SW480 (cell line): ENCODE data around the gene SUMO2.
"Not testable (repeated sequence)": the region's sequence is repeated elsewhere in the genome, so short reads cannot be mapped to it uniquely, and the experiment has no call there.

Source experiments
- DNase-seq: peaks from one replicate; pipeline ENCODE4 v3.0.0-alpha.2; 2016; ENCODE audit warnings: low spot score

Gene SUMO2

DNA sequence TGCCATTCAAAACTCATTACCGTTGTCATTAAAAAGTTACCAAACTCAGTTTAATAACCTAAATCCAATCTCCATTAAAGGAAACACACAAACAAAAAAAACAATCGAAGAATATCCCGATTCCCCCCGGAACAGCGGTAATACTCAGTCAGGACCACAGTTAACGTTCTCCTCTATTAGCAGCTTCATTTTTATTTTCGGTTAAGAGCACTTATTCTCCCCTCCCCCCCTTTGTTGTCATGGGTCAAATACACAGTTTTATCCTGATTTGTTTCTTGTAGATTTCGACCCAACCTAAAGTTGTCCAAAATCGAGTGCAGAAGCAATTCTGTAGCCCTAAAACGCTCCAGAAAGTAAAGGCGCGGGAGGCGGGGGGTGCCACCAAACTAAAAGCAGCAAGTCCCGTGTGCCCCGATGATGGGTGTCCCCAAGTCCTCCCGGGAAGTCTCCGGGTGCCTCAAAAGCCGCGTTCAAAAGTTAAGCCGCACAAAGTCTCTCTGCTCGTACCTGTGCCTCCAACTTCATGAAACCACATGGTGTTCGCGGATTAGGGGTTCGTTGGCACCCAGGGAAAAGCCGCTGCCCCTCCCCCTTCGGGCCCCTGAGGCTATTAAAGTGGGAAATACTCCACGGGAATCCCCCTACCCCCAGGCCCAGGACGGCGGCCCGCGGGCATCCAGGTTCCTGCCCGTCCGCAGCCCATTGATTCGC lies 996 bp downstream of the SUMO2 start:
- peak; percentile 22 for DNase-seq

DNA sequence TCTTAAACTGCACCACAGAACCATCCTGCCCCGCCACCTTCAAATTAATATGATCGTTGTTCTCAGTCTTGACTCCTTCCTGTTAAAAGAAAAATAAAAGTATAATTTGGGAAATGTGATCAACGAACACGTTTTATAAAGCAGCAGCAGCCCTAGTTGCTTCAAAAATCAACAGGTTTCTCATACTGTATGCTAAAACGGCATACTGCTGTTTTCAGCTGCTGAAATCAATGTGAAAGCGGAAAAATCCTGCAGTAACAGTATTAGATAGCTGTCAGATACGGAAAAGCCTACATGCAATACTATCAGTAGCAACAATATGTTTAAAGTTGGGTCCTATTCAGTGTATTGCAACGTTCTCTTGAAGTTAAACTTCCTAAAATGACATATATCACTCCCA lies 1.6 kb downstream of the SUMO2 start:
- DNase-seq: no peak

DNA sequence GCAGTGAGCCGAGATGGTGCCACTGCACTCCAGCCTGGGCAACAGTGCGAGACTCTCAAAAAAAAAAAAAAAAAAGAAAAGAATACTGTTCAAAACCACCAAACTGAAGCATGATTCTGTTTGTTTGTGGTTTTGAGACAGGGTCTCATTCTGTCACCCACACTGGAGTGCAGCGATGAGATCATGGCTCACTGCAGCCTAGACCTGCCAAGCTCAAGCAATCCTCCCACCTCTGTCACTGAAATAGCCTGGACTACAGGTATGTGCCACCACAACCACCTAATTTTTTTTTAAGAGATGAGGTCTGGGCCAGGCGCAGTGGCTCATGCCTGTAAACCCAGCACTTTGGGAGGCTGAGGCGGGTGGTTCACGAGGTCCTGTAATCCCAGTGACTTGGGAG lies 4.3 kb downstream of the SUMO2 start:
- DNase-seq: no peak

DNA sequence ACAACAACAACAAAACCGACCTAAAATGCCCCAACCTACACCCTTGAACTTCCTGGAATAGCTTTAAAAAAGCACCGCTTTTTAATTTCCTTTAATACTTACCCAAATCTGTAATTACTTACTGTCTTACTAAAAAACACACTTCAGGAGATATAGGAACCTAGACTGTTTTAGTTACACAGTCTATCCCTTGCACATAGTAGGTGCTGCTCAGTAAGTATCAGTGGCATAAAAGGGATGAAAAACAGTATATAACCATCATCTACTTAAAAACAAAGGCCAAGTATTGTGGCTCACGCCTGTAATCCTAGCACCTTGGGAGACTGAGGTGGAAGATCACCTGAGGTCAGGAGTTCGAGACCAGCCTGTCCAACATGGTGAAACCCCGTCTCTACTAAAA lies 6.1 kb downstream of the SUMO2 start:
- no peak for DNase-seq

DNA sequence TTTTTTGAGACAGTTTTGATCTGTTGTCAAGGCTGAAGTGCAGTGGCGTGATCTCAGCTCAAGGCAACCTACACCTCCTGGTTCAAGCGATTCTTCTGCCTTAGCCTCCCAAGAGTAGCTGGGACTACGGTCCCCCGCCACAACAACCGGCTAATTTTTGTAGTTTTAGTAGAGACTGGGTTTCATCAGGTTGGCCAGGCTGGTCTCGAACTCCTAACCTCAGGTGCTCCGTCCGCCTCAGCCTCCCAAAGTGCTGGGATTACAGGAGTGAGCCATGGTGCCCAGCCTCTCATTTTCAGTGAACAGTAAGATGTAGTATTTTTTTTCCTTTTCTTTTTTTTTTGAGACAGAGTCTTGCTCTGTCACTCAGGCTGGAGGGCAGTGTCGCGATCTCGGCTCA lies 7.8 kb downstream of the SUMO2 start:
- no peak for DNase-seq

DNA sequence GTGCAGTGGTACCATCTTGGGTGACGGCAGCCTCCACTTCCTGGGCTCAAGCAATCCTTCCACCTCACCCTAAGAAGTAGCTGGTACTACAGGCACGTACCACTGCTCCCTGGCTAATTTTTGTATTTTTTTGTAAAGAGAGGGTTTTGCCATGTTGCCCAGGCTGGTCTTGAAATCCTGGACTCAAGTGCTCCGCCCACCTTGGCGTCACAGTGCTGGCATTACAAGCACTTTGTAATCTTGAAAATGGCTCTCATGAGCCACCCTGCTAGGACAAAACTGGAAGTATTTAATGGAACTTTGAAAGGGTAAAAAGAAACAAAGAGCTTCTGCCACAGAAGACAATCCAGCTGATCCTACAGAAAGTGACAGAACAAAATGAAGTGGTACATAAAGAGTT lies 9.2 kb downstream of the SUMO2 start:
- no peak for DNase-seq

DNA sequence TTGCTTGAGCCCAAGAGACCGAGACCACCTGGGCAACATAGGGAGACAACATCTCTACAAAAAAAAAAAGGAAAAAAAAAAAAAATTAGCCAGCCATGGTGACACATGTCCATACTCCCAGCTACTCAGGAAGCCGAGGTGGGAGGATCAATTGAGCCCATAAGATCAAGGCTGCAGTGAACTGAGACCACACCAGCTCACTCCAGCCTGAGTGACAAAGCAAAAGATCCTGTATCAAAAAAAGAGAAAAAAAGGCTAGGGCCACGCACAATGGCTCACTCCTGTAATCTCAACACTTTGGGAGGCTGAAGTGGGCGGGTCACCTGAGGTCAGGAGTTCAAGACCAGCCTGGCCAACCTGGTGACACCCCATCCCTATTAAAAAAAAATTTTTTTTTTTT lies 13.8 kb downstream of the SUMO2 start:
- DNase-seq: no peak

DNA sequence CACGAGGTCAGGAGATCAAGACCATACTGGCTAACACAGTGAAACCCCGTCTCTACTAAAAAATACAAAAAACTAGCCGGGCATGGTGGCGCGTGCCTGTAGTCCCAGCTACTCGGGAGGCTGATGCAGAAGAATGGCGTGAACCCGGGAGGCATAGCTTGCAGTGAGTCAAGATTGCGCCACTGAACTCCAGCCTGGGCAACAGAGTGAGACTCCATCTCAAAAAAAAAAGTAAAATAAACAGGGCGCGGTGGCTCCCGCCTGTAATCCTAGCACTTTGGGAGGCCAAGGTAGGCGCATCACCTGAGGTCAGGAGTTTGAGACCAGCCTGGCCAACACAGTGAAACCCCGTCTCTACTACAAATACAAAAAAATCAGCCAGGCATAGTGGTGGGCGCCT lies 18.2 kb downstream of the SUMO2 start:
- DNase-seq: not testable (repeated sequence)

DNA sequence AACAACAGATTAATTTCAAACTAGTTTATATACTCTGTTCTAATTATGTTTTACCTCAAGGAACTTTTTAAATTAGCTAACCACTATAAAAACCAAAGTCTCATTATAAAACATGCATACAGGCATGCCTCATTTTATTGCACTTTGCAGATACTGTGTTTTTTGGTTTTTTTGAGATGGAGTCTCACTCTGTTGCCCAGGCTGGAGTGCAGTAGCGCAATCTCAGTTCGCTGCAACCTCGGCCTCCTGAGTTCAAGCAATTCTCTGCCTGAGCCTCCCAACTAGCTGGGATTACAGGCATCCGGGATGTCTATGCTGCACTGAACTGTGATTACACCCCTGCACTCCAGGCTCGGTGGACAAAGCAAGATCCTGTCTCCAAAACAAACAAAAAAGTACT lies 19.7 kb downstream of the SUMO2 start:
- DNase-seq: no peak

DNA sequence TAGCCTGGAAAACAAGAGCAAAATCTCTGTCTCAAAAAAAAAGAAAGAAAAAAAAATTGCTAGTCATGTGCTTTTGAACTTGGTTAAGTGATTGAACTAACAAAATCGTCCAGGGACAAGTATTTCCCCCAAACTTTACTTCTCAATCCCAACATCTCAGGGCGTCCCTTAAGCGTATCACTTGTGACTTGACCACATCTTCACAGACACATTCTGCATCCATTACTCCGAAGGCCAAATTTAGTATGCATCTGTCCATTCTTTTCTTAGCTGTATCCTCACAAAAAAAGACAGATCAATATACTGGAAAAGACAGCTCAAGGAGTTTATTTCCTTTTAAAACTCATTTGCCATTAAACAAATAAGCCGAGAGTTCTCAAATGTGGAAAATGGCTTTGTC lies 22.5 kb downstream of the SUMO2 start:
- no peak for DNase-seq

DNA sequence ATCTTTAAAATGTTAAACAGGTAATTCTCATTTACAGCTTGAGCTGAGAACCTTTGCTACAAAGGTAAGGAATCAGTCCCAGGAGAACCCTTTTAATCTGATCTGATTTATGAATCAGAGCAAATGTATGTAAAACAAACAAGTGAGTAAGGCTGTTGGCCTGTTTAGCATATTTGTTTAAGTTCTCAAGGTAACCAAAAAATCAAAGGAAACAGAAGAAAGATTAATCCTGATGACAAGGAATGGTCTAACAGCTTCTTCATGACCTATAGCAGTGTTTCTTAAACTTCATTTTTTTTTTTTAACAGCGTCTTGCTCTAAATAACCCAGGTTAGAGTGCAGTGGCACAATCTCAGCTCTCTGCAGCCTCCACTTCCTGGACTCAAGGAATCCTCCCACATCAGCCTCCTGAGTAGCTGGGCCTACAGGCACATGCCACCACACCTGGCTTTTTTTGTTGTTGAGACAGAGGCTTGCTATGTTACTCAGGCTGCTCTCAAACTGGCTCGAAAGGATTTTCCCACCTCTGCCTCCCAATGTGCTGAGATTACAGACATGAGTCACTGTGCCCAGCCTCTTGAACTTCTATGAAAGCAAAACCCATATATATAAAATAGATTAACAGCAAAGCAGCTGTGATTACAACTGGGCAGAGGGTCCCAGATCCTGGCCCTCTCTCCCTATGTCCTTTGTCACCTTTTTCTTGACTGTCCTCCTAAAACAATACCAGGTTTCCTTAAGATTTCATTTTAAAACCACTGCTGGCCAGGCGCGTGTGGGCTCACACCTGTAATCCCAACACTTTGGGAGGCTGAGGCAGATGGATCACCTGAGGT lies 23.3 kb downstream of the SUMO2 start:
- DNase-seq: no peak

DNA sequence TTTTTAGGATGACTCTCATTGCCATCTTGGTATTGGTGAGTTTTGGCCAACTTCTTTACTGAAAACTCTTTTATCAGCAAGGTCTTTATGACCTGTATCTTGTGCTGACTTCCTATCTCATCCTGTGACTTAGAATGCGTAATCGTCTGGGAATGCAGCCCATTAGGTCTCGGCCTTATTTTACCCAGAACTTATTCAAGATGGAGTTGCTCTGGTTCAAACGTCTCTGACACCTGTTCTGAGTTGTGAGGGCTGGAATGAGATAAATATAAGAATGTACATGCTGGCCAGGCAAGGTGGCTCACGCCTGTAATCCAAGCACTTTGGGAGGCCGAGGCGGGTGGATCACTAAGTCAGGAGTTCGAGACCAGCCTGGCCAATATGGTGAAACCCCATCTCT lies 24.3 kb downstream of the SUMO2 start:
- not testable (repeated sequence) for DNase-seq

DNA sequence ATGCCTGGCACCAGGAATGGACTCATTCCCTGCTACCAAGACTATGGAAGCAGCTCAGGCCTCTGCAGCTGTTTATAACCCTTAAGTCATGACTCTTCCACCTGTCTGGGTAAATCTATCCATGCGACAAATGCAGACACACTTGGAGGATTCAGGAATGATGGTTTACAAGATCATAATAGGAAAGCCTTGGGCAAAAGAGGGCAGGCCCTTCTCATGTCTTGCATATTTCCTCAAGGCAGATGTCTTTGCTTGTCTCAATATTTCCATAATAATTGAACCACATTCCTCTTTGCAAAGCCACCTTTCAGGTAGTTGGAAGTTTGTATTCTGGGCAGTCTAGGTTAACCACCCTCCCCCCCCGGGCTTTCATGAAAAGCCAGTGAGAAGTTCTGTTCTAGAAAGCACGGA lies 27.6 kb downstream of the SUMO2 start:
- peak; percentile 16 for DNase-seq

DNA sequence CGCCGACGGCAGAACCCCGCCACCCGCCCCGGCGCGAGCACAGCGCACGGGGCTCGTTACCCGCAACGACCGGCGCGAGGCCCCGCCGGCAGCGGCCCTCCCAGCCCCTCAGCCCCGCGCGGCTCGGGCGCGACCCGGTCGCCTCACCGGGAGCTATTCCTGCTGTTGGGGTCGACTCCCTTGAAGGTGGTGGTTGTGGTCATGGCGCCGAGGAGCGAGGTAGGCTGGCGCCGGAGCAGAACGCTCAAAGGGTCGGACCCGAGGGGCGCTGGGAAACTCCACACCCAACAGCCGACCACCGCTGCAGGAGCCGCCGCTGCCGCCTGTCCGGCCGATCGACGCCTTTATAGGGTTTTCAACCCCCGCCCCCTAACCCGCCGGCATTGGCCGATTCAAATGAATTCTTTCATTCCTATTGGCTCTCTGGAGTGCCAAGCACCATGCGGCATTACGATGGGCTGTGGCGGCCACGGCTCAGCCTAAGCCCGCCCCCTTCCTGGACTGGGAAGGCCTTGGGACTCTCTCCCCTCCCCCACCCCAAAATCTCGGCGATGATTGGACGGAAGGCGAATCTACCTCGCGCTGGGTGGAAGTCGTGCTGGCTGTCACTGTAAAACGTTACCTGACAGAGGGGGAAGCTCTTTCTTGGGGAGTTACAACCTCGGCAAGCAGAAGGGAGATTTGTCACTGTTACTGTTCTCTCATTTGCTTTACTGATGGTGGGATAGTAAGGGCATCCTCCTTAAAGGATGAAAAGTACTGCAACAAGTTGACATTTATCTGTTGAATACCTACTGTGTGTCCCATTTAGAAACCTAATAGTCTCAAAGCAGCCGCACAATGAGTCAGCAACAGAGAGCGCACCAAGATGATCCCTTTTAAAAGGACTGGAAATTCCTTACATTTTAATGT lies 28.3 kb downstream of the SUMO2 start, which contains the start of gene JPT1:
Gene JPT1 (minus strand): TSS at position 318 of the 912 bp plus-strand sequence. CDS start 115 bp downstream, at position 203.
- peak; percentile 98 for DNase-seq

DNA sequence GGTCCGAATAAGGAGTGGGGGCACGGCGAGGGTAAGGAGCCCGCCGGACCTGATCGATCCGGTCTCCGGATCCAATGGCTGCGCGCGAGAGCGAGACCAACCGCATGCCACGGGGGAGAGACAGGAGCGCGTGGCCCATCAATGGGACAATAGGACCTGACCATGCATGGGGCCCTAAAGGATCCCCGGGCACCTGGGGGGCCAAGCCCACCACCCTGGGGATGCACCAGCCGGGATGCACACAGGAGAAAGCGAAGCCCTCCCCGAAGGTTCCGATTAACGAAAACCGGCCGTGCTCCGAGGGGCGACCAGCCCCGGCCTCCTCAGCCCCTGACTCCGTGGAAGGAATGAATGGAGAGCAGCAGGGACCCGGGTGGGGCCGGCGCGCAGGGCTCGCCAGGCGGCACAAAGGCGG lies 29.0 kb downstream of the SUMO2 start:
- DNase-seq: peak; percentile 17

DNA sequence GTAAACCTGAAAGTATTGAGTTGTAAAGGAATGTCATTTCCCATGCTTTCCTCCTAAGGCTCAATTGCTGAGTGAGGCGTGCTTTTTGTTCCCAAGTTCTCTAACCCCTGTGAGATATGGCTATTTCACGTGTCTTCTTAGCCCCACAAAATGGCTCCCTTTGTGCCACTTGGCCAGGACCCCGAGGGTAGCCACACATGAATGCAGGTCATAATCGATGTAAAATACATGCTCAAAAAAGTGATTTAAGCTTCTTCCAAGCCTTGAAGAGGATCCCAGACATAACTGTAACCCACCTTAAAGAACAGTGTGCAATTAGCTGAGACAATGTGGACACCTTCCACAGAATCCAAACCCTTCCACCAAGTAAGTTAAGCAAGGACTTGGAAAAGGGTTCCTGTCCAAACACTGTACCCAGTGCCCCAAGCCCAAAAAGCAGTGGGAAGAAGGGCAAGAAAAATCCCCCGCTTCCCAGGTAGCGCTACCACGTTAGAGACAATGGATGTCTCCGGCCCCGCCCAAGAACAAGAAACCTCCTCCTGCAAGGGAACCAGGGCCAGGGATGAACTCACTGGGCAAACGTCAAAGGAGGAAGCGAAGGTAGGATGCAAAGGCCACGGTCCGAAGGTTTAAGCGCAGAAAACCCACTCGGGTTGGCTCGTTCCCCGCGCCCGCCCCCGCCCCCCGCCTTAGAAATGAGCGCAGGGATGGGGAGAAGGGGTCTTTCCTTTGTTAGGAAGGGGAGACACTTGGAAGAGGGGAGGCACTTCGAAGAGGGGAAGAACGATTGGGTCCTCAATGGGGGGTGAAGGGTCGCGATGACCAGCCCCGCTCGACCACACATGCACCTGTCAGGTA lies 29.6 kb downstream of the SUMO2 start:
- DNase-seq: peak; percentile 69

DNA sequence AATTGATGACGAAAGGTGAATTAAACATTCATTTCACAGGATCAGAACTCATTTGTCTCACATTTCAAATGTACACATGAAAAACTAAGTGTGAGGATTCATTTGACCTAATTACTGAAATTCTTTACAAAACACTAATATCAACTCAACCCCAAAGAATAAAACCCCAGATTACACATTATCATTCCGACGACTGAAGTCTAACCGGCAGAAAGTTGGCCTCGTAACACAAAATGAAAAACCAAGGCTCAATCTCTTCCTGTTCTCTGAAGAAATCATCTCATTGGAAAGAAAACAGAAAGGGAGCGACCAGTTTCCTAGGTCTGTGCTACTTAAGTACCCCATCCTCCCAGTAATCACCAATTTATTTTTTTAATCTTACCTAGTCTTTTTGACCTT lies 30.2 kb downstream of the SUMO2 start:
- no peak for DNase-seq

DNA sequence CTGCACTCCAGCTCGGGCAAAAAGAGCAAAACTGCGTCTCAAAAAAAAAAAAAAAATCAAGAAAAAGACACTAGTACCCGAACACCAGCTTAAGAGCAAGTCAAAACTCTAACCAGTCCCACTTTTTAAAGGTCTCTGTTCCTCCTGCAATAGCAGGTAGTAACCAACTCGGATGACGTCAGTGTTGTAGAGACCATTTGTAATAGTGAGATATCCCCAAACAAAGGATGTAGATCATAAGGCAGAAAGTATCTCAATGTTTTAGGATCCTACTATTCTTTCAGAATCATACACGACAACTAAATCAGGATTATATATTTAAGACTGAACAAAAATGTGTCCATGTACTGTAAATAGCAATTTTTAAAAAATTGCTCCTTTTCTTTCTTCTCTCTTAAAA lies 30.8 kb downstream of the SUMO2 start:
- DNase-seq: peak; percentile 28

DNA sequence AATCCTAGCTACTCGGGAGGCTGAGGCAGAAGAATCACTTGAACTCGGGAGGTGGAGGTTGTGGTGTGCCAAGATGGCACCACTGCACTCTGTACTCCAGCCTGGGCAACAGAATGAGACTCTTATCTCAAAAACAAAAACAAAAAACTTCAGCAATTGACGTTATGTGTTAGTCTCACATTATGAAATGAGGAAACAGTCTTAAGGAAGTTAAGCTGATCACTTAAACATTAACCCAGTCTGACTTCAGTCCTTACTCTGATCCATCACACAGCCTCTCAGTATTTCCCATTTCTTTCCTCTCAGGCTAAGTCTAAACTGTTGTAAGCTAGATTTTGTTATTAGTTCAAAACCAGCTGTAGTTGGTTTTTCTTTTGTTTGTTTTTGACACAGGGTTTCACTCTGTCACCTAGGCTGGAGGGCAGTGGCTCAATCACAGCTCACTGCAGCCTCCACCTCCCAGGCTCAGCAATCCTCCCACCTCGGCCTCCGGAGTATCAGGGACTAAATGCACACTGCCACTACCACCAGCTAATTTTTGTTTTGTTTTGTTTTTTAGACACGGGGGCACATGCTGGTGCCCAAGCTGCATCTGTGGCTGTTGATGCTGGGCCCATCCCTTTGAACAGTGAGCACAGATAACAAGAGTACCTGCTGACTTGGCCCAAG lies 34.7 kb downstream of the SUMO2 start:
- DNase-seq: no peak

DNA sequence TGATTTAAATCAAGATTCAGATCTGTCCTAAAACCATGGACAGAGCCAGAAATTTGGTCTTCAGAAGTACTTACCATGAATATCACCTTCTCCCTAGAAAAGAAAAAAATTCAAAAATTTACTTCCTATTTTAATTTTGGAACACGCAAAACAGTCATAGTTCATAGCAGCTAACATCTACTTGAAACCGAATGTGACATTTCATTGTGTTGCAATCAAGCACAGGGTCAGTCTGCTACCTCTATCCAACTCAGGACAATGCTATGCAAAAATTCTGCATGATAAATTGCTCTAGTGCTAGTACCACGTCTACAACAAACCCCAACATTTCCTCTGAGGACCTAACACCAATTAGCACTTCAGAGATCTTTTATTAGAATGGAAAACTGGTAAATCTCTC lies 36.2 kb downstream of the SUMO2 start:
- no peak for DNase-seq
